Activated naive CD4-positive, alpha-beta T cell treated with anti-CD3 and anti-CD28 coated beads, Interleukin-2, amount 50 U/mL, for 72 hours (primary cell): ENCODE measurements around the gene BCAS4. TPM values are rescaled to one million over a fixed set of nuclear protein-coding genes. Genes with fewer than 3 reads are reported as not detected.

Experiments used
- ATAC-seq, 2 donors: fragments of 150-1000 bp; cut with Tn5 transposase; 2 replicates each; pipeline ENCODE4 v1.10.0; 2021; ENCODE audit warnings: mild to moderate bottlenecking in 2 of 2, moderate library complexity in 2 of 2
- DNase-seq, 2 donors: peaks; one replicate each; pipeline ENCODE4 v3.0.0; 2021 to 2022; ENCODE audit warnings: low spot score in 2 of 2
- H3K27ac Mint-ChIP-seq, 2 donors: one replicate each; pipeline ENCODE4 v1.8.0; 2022; ENCODE audit warnings: mild to moderate bottlenecking in 2 of 2, mixed read lengths in 2 of 2
- H3K36me3 Mint-ChIP-seq, 2 donors: one replicate each; pipeline ENCODE4 v1.8.0; 2022; ENCODE audit warnings: mixed read lengths in 2 of 2
- H3K9me3 Mint-ChIP-seq, 2 donors: one replicate each; pipeline ENCODE4 v1.8.0; 2022; ENCODE audit warnings: mixed read lengths in 2 of 2
- total RNA-seq, 2 donors: library from RNA; stranded (reverse); gene quantifications; one replicate each; pipeline ENCODE4 v1.2.3, GENCODE V29; 2022

Gene BCAS4
- total RNA-seq, 2 donors from 2014 or later = 12.6 to 19.3 TPM

DNA sequence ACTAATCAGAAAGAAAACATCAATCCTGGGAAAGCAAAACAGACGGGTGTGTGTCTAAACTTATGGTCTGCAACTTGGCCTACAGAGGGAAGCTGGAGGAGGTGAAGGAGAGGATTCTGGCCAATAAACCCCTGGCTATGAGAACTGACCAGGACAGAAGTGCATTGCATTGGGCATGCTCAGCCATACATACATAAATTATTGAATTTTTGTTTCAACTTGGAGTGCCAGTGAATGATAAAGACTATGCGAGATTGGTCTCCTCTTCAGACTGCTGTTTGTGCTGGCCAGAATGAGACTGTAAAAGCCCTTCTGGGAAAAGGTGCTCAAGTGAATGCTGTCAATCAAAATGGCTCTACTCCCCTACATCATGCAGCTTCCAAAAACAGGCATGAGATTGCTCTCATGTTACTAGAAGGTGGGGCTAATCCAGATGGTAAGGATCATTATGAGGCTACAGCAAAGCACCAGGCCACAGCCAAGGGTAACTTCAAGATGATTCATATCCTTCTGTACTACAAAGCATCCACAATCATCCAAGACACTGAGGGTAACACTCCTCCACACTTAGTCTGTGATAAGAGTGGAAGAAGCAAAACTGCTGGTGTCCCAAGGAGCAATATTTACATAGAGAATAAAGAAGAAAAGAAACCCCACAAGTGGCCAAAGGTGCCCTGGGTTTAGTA lies 119.0 kb downstream of the BCAS4 start:
- DNase-seq (peak in 1 of 2 donors; percentile 40), ATAC-seq (peak; percentile 94 to 96)
- no peaks in the 10 kb centered on the region for H3K9me3 Mint-ChIP-seq
- H3K36me3 Mint-ChIP-seq = peaks cover 6 to 31% of the 10 kb centered on the region in 2 donors
- peak overlapping the region; percentile 54 to 78 for H3K27ac Mint-ChIP-seq

DNA sequence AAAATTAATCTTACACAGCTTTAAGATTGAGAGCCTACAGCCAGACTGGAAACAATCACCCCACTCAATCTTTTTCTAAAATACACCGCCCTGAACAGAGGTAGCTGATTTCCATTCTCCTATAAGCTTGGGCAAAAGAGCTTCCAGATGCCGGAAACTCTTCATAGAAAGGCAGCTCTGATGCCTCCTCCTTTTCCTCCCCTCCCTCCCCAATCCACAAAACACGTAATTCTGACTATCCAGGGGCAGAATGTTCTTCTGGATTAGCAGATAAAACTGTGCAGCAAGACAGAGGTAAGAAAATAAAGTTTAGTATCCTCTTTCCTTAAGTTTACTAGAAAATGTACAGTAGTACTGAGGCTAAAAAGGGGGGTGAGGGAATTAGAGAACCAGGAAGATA lies 120.6 kb downstream of the BCAS4 start:
- DNase-seq (no peak), ATAC-seq (no peak)
- H3K27ac Mint-ChIP-seq = no peak overlapping the region
- H3K9me3 Mint-ChIP-seq = no peaks in the 10 kb centered on the region
- peaks cover 0 to 27% of the 10 kb centered on the region in 2 donors for H3K36me3 Mint-ChIP-seq

DNA sequence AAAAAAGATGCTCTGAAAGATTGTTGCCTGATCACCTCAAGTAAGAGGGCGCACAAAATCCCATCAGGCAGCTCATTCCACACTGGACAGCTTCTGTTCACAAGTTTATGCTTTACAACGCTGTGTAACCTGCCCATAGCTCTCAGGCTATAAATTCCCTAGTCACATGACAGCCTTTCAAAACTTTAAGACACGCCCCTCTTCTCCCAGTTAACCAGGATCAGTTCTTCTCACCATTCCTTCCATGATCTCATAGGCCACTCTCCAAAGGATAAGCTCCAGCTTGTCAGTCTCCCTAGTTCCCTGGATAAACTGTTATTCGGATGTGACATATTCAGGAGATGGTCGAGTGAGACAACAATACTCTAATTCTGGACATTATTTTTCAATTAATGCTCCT lies 121.4 kb downstream of the BCAS4 start:
- no peak for DNase-seq
- H3K36me3 Mint-ChIP-seq = peaks cover 0 to 24% of the 10 kb centered on the region in 2 donors
- H3K9me3 Mint-ChIP-seq = no peaks in the 10 kb centered on the region
- no peak for ATAC-seq
- no peak overlapping the region for H3K27ac Mint-ChIP-seq

DNA sequence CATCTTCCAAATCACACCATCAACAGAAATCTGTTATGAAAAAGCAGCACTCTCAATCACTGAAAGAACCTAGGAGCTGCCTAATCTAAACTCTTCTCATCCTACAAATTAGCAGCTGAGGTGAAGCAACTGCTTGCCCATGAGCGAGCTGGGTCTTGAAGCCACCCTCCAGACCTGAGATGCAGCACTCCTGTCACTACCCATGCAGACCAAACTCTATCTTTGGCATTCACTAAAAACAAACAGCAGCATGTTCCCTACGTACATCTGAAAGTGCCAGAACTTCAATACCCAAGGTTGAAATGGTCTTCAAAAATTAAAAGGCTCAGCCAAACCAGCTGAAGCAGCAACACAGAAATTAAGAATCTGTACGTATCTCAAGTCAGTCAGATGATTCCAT lies 122.1 kb downstream of the BCAS4 start:
- ATAC-seq (no peak), DNase-seq (no peak)
- Mint-ChIP-seq H3K27ac (peak overlapping the region; percentile 29 to 41), H3K36me3 (peaks cover 0 to 18% of the 10 kb centered on the region in 2 donors), H3K9me3 (no peaks in the 10 kb centered on the region)

DNA sequence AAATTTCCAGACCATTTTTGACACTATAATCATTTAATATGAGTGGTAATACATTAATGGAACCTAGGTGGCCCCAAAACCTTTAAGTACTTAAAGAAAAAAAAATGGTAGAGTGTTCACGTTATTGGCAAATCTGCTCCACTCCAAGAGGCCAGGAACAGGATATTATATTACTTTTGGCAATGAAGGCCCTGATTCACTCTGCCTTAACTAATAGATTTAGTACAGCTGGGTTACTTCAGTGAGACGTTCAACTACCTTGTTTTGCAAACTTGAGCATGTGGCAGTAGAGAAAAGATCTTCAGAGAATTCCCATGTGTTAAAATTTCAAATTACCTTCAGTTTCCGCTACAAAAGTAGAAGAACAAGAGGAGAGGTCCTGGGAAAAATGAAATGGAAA lies 123.5 kb downstream of the BCAS4 start:
- H3K27ac Mint-ChIP-seq = no peak overlapping the region
- H3K9me3 Mint-ChIP-seq = no peaks in the 10 kb centered on the region
- peaks cover 0 to 25% of the 10 kb centered on the region in 2 donors for H3K36me3 Mint-ChIP-seq
- ATAC-seq (no peak), DNase-seq (no peak)

DNA sequence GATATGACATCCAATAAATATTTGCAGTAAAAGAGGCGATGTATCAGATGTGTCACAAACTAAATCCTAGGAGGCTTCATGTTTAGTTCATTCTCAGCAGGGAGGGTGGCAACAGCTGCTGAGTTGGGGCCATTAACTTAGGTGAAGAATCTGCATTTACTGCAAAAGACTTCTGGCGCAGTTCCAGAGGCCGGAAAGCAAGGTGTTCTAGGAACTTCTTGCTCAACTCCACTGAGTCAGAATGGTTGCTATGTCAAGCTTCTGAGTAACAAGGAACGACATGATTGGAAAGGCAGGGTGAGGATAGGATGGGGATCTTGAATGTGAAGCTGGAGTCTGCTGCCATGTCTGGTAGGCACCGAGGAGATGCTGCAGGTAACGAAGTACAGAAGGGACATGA lies 124.7 kb downstream of the BCAS4 start:
- ATAC-seq = no peak
- peak overlapping the region in 1 of 2 donors; percentile 86 for H3K27ac Mint-ChIP-seq

DNA sequence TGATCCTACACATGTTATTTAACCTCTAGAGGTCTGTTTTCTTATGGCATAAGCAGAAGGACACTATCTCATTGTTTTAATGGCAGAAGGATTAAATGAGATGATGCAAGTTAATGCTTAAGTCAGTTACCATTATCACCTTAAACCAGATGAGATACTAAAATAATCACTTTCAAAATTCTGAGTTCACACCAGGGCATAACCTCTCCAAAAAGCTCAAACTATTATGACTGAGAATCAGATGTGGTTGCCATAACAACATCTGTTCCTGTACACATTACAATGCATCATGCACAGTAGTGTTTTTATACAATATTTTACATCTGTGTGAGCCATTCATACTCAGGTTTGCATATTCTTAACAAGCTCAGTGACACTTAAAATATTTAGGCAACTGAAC lies 126.1 kb downstream of the BCAS4 start:
- H3K27ac Mint-ChIP-seq = peak overlapping the region in 1 of 2 donors; percentile 29
- peak; percentile 59 to 88 for ATAC-seq
- H3K9me3 Mint-ChIP-seq = no peaks in the 10 kb centered on the region
- DNase-seq = no peak
- H3K36me3 Mint-ChIP-seq = peaks cover 0 to 31% of the 10 kb centered on the region in 2 donors

More for the DNA sequence above, 124.7 kb downstream of the BCAS4 start:
- no peak for DNase-seq
- H3K9me3 Mint-ChIP-seq = no peaks in the 10 kb centered on the region
- H3K36me3 Mint-ChIP-seq = peaks cover 0 to 19% of the 10 kb centered on the region in 2 donors

DNA sequence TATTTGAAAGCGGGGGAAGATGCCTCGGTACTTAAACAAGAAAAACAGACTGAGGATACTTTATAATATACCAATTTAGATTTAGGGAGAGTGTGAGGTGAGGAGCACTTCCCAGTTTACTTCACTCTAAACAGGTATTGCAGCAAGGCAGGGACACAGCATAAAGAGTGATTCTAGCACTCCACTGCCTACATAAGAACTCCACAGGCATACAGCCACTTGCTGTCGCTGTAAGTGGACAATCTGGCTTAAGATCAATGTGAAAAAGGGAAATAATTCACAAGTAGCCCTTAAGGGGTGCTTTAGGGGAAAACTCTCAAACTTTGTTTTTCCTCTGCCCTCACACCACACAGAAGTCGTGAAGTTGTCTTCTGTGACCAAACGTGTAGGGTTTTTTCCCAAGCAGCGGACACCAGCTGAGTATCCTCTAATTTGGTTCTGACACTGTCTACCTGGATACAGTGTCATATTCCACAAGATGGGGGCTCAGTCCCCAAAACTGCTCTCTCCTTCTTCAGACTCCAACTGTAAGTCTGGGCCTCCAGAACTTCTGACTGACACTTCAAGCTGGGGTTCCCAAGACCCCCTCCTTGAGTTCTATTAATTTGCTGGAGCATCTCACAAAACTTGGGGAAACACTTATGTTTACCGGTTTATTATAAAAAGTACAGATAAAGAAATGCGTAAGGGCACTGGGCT lies 127.1 kb downstream of the BCAS4 start:
- no peaks in the 10 kb centered on the region for H3K9me3 Mint-ChIP-seq
- H3K27ac Mint-ChIP-seq = peak overlapping the region in 1 of 2 donors; percentile 92
- ATAC-seq = no peak
- DNase-seq = no peak
- H3K36me3 Mint-ChIP-seq = peaks cover 0 to 36% of the 10 kb centered on the region in 2 donors

DNA sequence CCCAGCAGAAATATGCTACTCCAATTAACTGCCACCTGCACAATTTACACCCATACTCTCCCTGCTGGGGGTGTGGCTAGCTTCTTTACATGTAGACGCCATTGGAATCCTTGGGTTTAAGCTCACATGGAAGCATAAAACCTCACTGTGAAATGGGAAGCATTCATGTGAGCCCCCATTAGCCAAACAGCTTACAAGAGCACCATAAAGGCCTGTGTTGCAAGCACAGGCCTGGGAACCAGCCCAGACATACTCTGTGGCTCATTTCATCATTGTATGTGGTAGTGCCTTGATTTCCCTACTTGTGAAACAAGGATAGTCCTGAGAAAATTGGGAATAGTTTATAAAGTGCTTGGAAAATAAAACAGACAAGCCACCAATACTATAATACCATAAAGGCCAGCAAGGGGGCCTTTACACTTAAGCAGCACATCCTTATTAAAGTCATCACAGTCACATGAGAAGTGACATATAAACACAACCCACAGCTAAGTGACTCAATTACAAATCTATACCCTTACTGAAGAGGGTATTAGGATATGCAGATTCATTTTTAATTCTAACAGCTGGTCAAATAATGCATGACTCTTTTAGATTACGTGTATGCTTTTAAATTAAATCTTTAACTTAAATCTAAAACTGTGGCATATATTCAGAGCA lies 129.5 kb downstream of the BCAS4 start:
- ATAC-seq = no peak
- H3K36me3 Mint-ChIP-seq = peaks cover 13 to 53% of the 10 kb centered on the region in 2 donors
- H3K9me3 Mint-ChIP-seq = no peaks in the 10 kb centered on the region
- H3K27ac Mint-ChIP-seq = no peak overlapping the region
- DNase-seq = no peak

DNA sequence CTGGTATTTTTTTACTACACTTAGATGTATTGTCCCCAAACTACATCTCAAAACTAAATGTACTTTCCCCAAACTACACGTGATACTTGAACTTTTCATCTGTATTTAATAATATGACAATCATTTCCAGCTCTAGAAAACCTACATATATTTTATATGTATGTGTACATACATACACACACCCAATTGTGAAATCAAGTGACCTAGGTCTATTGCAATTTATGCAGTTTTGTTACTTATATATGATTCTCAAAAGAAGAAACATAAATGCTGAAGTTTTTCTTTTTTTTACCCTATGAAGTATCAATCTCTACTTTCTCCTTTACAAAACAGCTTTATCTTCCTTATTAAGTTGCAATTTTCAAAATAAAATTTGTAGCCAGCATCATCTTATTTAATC lies 131.7 kb downstream of the BCAS4 start:
- no peaks in the 10 kb centered on the region for H3K9me3 Mint-ChIP-seq
- no peak for ATAC-seq
- DNase-seq = no peak
- no peak overlapping the region for H3K27ac Mint-ChIP-seq
- H3K36me3 Mint-ChIP-seq = peaks cover 24 to 59% of the 10 kb centered on the region in 2 donors

Other genes with a start within 250 kb of the BCAS4 start
- under 1 TPM in 1 of 2 donors, not detected in 1; 0.08 TPM for gene RIPOR3, start 103.5 kb upstream of the BCAS4 start, total RNA-seq
- 1 to 10 TPM; 5.6 to 6.9 TPM for gene PARD6B, start 63.5 kb upstream of the BCAS4 start, total RNA-seq
- gene ADNP, start 136.4 kb downstream of the BCAS4 start, total RNA-seq = 10 to 100 TPM; 65.1 to 70.7 TPM
- gene DPM1, start 163.5 kb downstream of the BCAS4 start, total RNA-seq = 10 to 100 TPM; 53.0 to 58.0 TPM
- 1 to 10 TPM; 2.4 to 4.3 TPM for gene MOCS3, start 163.8 kb downstream of the BCAS4 start, total RNA-seq
- gene KCNG1, start 228.0 kb downstream of the BCAS4 start, total RNA-seq = under 1 TPM in 1 of 2 donors, not detected in 1; 0.86 TPM